ENCODE results near the gene CRYBG3. TPM values are rescaled to one million over a fixed set of nuclear protein-coding genes. Genes with fewer than 3 reads are reported as not detected.

CRYBG3 gene
- total and polyA plus RNA-seq, 2 experiments from 2014 or later = 2.7 to 20.9 TPM

GRCh38 chr3:97970956-97971620 is 149.3 kb downstream of the CRYBG3 start:
- H3K27me3 ChIP-seq = peaks cover 4% of the 10 kb centered on the region
- no peak overlapping the region for H3K4me3 ChIP-seq
- no peaks in the 10 kb centered on the region for H3K4me1 ChIP-seq (ENCODE audit: low read depth)
- no peak overlapping the region for H3K27ac ChIP-seq
- H3K36me3 ChIP-seq = no peaks in the 10 kb centered on the region
- DNase-seq (ENCODE audit: low read depth in 1 of 2, low spot score in 1 of 2) = no peak
- H3K9me3 ChIP-seq (ENCODE audit: low read depth) = no peaks in the 10 kb centered on the region
- no peak for TF ChIP-seq CTCF (IDR thresholded peaks at IDR 0.05; ENCODE audit: low read depth, low read length)

GRCh38 chr3:97971679-97972567 is 150.1 kb downstream of the CRYBG3 start, which contains the start of gene RIOX2:
TSS of gene RIOX2 (minus strand) at chr3:97972431. CDS start at chr3:97967593, 4,838 bp downstream.
- H3K36me3 ChIP-seq = no peaks in the 10 kb centered on the region
- no peaks in the 10 kb centered on the region for H3K4me1 ChIP-seq (ENCODE audit: low read depth)
- peak within 1 kb of the TSS; percentile 69 for H3K4me3 ChIP-seq
- no peak within 1 kb of the TSS for H3K27ac ChIP-seq
- H3K27me3 ChIP-seq = peaks cover 4% of the 10 kb centered on the region
- H3K9me3 ChIP-seq (ENCODE audit: low read depth) = no peaks in the 10 kb centered on the region
- no peak for TF ChIP-seq CTCF (IDR thresholded peaks at IDR 0.05; ENCODE audit: low read depth, low read length)
- peak; percentile 65 to 79 for DNase-seq (ENCODE audit: low read depth in 1 of 2, low spot score in 1 of 2)

- TF ChIP-seq CTCF (IDR thresholded peaks at IDR 0.05; ENCODE audit: low read depth, low read length) = no peak
- no peak for DNase-seq (ENCODE audit: low read depth in 1 of 2, low spot score in 1 of 2)
- Histone ChIP-seq H3K9me3 (ENCODE audit: low read depth) (no peaks in the 10 kb centered on the region), H3K27me3 (peaks cover 4% of the 10 kb centered on the region), H3K27ac (no peak overlapping the region), H3K36me3 (no peaks in the 10 kb centered on the region), H3K4me3 (no peak overlapping the region), H3K4me1 (ENCODE audit: low read depth) (no peaks in the 10 kb centered on the region)
Measured at GRCh38 chr3:97972976-97973375, 151.2 kb downstream of the CRYBG3 start.

GRCh38 chr3:97974996-97975395 is 153.2 kb downstream of the CRYBG3 start:
- TF ChIP-seq CTCF (IDR thresholded peaks at IDR 0.05; ENCODE audit: low read depth, low read length) = no peak
- Histone ChIP-seq H3K9me3 (ENCODE audit: low read depth) (no peaks in the 10 kb centered on the region), H3K27me3 (peaks cover 4% of the 10 kb centered on the region), H3K27ac (no peak overlapping the region), H3K4me1 (ENCODE audit: low read depth) (peaks cover 7% of the 10 kb centered on the region), H3K4me3 (no peak overlapping the region), H3K36me3 (no peaks in the 10 kb centered on the region)
- DNase-seq (ENCODE audit: low read depth in 1 of 2, low spot score in 1 of 2) = no peak

- DNase-seq (ENCODE audit: low read depth in 1 of 2, low spot score in 1 of 2) = no peak
- TF ChIP-seq CTCF (IDR thresholded peaks at IDR 0.05; ENCODE audit: low read depth, low read length) = peak; percentile 36
- Histone ChIP-seq H3K27me3 (peaks cover 4% of the 10 kb centered on the region), H3K9me3 (ENCODE audit: low read depth) (no peaks in the 10 kb centered on the region), H3K27ac (no peak overlapping the region), H3K36me3 (no peaks in the 10 kb centered on the region), H3K4me3 (no peak overlapping the region), H3K4me1 (ENCODE audit: low read depth) (peaks cover 7% of the 10 kb centered on the region)
Measured at GRCh38 chr3:97975466-97975865, 153.7 kb downstream of the CRYBG3 start.

Data from cardiac muscle cell (in vitro differentiated cells and primary cell).